ENCODE data around the gene TEAD2. TPM values are rescaled to one million over a fixed set of nuclear protein-coding genes. Genes with fewer than 3 reads are reported as not detected.

TEAD2 gene
- total and polyA plus RNA-seq, 9 of the 15 experiments (the other 6 are each of a cell fraction or from before 2014, with no cell fraction given): 1.6 to 27.0 (median 13.9) TPM

DNA sequence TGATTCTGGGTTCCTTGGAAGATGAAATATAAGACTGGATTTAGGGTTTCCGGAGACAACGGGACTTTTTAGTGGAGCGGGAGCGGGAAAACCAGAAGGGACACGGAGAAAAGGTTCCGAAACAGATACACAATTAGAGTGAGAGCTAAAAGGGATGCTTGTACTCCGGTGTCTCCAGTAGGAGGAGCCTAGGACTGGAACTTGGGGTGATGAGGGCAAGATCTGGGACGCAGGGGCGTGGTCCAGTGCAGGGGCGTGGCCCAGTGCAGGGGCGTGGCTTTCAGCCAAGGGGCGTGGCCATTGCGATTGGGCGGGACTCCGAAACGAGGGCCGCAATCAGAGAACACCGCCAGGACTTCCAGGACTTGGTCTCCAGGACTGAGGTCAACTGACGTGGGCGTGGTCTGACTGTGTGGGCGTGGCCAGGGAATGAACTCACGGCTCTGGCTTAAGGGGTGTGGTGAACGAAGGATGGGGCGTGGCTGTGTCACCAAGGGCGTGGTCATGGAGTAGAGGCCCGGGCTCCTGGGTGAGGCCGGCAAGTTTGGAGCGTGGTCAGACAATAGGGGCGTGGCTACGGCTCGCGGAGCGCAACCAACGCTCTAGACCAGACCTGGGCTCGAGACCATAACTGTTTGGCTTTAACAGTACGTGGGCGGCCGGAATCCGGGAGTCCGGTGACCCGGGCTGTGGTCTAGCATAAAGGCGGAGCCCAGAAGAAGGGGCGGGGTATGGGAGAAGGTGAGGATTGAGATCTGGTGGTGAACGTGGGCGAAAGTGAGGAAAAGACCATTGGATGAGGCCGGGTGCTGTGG, 1.3 kb upstream of the TEAD2 start, which contains the start of gene DKKL1 (continued):
- TF ChIP-seq, protein P1, sequence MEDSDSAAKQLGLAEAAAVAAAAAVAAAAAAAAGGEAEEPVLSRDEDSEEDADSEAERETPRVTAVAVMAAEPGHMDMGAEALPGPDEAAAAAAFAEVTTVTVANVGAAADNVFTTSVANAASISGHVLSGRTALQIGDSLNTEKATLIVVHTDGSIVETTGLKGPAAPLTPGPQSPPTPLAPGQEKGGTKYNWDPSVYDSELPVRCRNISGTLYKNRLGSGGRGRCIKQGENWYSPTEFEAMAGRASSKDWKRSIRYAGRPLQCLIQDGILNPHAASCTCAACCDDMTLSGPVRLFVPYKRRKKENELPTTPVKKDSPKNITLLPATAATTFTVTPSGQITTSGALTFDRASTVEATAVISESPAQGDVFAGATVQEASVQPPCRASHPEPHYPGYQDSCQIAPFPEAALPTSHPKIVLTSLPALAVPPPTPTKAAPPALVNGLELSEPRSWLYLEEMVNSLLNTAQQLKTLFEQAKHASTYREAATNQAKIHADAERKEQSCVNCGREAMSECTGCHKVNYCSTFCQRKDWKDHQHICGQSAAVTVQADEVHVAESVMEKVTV (CRISPR knock-in tag; IDR thresholded peaks at IDR 0.05): no peak
- TF ChIP-seq ZNF778 (CRISPR knock-in tag; IDR thresholded peaks at IDR 0.05) (no peak), BCOR (IDR thresholded peaks at IDR 0.05) (no peak; the same call in 1 of the 2 replicates), HDGF (IDR thresholded peaks at IDR 0.05) (peak; percentile 85; the same call in 1 of the 2 replicates)
- TF ChIP-seq, protein P2, sequence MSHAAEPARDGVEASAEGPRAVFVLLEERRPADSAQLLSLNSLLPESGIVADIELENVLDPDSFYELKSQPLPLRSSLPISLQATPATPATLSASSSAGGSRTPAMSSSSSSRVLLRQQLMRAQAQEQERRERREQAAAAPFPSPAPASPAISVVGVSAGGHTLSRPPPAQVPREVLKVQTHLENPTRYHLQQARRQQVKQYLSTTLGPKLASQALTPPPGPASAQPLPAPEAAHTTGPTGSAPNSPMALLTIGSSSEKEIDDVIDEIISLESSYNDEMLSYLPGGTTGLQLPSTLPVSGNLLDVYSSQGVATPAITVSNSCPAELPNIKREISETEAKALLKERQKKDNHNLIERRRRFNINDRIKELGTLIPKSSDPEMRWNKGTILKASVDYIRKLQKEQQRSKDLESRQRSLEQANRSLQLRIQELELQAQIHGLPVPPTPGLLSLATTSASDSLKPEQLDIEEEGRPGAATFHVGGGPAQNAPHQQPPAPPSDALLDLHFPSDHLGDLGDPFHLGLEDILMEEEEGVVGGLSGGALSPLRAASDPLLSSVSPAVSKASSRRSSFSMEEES (CRISPR knock-in tag; IDR thresholded peaks at IDR 0.05): no peak

DNA sequence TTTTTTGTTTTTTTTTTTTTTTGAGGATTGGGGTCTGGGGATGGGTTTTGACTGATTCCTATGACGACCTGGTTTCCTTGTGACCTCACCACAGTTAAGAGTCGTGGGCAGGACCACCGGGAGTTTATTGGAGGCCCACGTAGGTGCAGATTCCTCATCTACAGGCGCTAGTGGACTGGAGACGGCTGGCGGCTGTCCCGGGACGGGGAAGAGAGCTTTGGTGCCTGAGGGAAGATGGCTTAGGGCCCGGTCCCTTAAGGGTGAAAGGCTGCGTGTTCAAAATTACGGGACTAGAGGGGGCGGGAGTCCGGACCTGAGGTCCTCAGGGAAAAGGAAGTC, 682 bp upstream of the TEAD2 start:
- Histone ChIP-seq H3K9ac (ENCODE audit: insufficient read depth in 1 of 2, low read depth in 2 of 2, low read length in 2 of 2) (peak overlapping the region; percentile 74 to 88), H3K27me3 (ENCODE audit: control insufficient read depth in 2 of 2, insufficient read depth in 2 of 2, low read length in 2 of 2) (no peaks in the 10 kb centered on the region), H3K9me1 (ENCODE audit: control insufficient read depth, insufficient read depth, low read length) (no peaks in the 10 kb centered on the region), H3K4me2 (ENCODE audit: insufficient read depth, low read length) (peak overlapping the region; percentile 76), H3K9me3 (replicated peaks; ENCODE audit: control insufficient read depth, insufficient read depth, low read depth, low read length) (no peaks in the 10 kb centered on the region), H3K27ac (ENCODE audit: extremely low read depth, low read depth, low read length) (peak overlapping the region; percentile 77), H2AFZ (ENCODE audit: low read depth, low read length) (peak overlapping the region; percentile 83), H4K20me1 (replicated peaks; ENCODE audit: control insufficient read depth, insufficient read depth, low read length) (no peaks in the 10 kb centered on the region), H3K4me1 (replicated peaks in 1 of 2; ENCODE audit: control insufficient read depth in 2 of 2, insufficient read depth in 2 of 2, low read length in 2 of 2) (peaks cover 14 to 52% of the 10 kb centered on the region in 2 experiments), H3K79me2 (ENCODE audit: control insufficient read depth, insufficient read depth, low read length) (peaks cover 7% of the 10 kb centered on the region; the same call in 1 of the 3 replicates), H3K36me3 (ENCODE audit: control insufficient read depth, insufficient read depth, low read length) (peaks cover 8% of the 10 kb centered on the region; the same call in 1 of the 3 replicates), H3K4me3 (peak overlapping the region; percentile 59)
- no TSS peak for BruUV-seq (replicated peaks)
- FAIRE-seq (no peak), DNase-seq (ENCODE audit: extremely low read depth in 1 of 4, low spot score in 3 of 4) (peak in 1 of 4 experiments; percentile 30), ATAC-seq (no peak)
- intact Hi-C loops (cut with micrococcal nuclease): no loop called here
- ChIA-PET CTCF (ENCODE audit: low intra/inter-chr PET ratio) (interaction anchor here (0.6 to 0.7 kb wide), 2 partner anchors 56 to 67 kb away, joined by 3 to 4 read pairs; no protein-coding TSS in a partner anchor), POLR2A (interaction anchor here (0.6 to 1.3 kb wide), 6 partner anchors 14 to 716 kb away, joined by 3 to 5 read pairs (median 3); partner anchors contain the start of genes ALDH16A1 and PIH1D1)
- in situ Hi-C loops (cut with MboI): no loop called here
- 1% methylated on average over 12 of the region's 14 CpGs for WGBS (ENCODE audit: insufficient coverage, low coverage, missing lambda C conversion rate)
- no peak for TF ChIP-seq RHOXF2B (CRISPR knock-in tag; conservative IDR thresholded peaks at IDR 0.05)
- 0 out of 2 replicates have a peak, but pooled peaks have one; percentile 32 for TF ChIP-seq PHF21A (IDR thresholded peaks at IDR 0.05; ENCODE audit: borderline replicate concordance, low read depth)
- no peak for TF ChIP-seq POLR2H (tag; IDR thresholded peaks at IDR 0.05; ENCODE audit: low read depth)

Measured in K562 (cell line).